ENCODE results near the gene MGAT5.
"Not testable (repeated sequence)": the region's sequence is repeated elsewhere in the genome, so short reads cannot be mapped to it uniquely, and the experiment has no call there.

MGAT5 gene

DNA sequence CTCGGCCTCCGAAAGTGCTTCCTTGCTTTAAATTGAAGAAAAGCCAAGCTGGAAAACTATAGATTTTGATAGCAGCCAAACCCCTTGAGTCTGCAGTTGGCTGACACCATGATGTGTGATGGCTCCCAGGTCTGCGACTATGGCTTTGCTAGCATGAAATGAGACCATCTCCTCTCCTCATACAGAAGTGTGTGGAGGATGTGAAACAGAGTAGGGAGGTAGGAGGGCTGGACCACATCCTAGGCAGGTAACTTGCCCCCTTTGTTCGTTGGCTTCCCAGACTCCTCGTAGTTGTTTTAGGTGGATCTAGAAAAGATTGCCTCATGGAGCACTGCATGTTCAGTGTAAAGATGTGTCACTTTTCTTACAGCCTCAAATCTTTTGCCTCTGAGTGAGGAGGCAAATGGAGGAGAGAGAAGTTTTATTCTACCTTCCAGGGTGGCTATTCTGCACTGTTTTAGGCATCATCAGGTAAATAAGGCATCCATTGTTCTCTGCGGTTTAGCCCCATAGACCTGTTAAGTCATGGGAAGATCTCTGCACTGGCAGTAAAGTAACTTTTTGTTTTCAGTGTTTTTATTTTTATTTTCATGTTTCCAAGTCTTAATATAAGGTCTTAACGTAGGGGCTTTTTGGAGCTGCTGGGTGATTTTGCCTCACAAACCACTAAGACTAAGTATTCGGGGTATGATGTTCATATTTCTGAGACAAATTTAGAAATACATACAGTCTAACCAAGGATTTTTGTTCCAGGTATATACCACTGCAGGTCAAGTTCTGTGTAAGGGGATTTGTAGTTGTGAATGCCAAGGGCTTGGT lies 40.1 kb downstream of the MGAT5 start:
- no peak overlapping the region for H3K4me3 Mint-ChIP-seq
- peaks cover 3 to 6% of the 10 kb centered on the region in 2 donors for H3K4me1 Mint-ChIP-seq (ENCODE audit: low read depth in 2 of 2)
- ATAC-seq (replicated peaks), result no peak
- H3K36me3 Mint-ChIP-seq (ENCODE audit: insufficient read depth), result no peaks in the 10 kb centered on the region
- no peak for DNase-seq
- no peaks in the 10 kb centered on the region for H3K27me3 Mint-ChIP-seq
- no peak overlapping the region for H3K27ac Mint-ChIP-seq
- H3K9me3 Mint-ChIP-seq, result no peaks in the 10 kb centered on the region

DNA sequence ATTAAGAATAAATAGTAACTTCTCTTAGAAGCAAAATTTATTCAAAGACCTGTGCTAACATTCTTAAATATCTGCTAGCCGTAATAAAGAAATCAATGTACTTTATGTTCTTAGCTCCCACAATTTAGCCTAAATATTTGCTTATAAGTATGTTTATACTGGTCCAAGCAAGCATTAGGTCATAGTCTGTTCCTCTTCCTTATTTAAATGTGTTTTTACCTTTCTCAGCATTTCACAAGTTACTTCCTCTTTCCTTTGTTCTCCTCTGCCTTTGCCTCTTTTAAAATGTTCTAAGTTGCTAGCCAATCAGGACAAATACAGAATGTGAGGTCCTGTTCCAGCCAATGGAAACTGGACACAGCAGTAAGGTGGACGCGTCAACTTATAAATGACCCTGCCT lies 40.7 kb downstream of the MGAT5 start:
- not testable (repeated sequence) for H3K27me3 Mint-ChIP-seq; DNase-seq; H3K36me3 Mint-ChIP-seq (ENCODE audit: insufficient read depth); ATAC-seq (replicated peaks); H3K27ac Mint-ChIP-seq; H3K4me3 Mint-ChIP-seq; H3K9me3 Mint-ChIP-seq; H3K4me1 Mint-ChIP-seq (ENCODE audit: low read depth in 2 of 2)

GRCh38 chr2:134295441-134295840 lies 41.6 kb downstream of the MGAT5 start:
- Mint-ChIP-seq H3K27me3 (no peaks in the 10 kb centered on the region), H3K27ac (no peak overlapping the region), H3K4me1 (ENCODE audit: low read depth in 2 of 2) (peaks cover 5 to 6% of the 10 kb centered on the region in 2 donors), H3K4me3 (no peak overlapping the region), H3K9me3 (no peaks in the 10 kb centered on the region), H3K36me3 (ENCODE audit: insufficient read depth) (no peaks in the 10 kb centered on the region)
- DNase-seq, result no peak
- no peak for ATAC-seq (replicated peaks)

GRCh38 chr2:134296301-134296700 lies 42.4 kb downstream of the MGAT5 start:
- no peaks in the 10 kb centered on the region for H3K27me3 Mint-ChIP-seq
- no peak overlapping the region for H3K4me3 Mint-ChIP-seq
- H3K27ac Mint-ChIP-seq, result no peak overlapping the region
- H3K4me1 Mint-ChIP-seq (ENCODE audit: low read depth in 2 of 2), result peaks cover 7 to 8% of the 10 kb centered on the region in 2 donors
- ATAC-seq (replicated peaks) (no peak), DNase-seq (no peak)
- H3K36me3 Mint-ChIP-seq (ENCODE audit: insufficient read depth), result no peaks in the 10 kb centered on the region
- no peaks in the 10 kb centered on the region for H3K9me3 Mint-ChIP-seq

DNA sequence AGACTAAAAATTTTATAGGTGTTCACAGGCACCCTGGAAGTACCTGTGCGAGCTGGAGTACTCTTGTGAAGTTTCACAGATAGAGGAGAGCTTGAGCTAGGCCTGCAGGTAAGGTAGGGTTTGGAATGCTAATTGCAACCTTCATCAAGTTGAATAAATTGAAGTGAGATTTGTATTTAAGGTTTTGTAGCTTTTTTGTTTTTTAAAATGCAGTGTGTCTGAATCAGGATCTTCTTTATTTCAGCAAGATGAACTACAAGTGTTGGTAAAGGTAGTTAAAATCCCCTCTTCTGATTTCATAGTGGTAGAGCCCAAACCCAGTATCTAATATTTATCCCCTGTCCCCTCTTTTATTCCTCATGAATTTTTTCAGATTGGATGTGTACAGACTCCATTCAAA lies 45.5 kb downstream of the MGAT5 start:
- no peaks in the 10 kb centered on the region for H3K27me3 Mint-ChIP-seq
- no peaks in the 10 kb centered on the region for H3K9me3 Mint-ChIP-seq
- ATAC-seq (replicated peaks) (no peak), DNase-seq (no peak)
- no peak overlapping the region for H3K4me3 Mint-ChIP-seq
- no peak overlapping the region for H3K27ac Mint-ChIP-seq
- no peaks in the 10 kb centered on the region for H3K36me3 Mint-ChIP-seq (ENCODE audit: insufficient read depth)
- H3K4me1 Mint-ChIP-seq (ENCODE audit: low read depth in 2 of 2), result peaks cover 18 to 22% of the 10 kb centered on the region in 2 donors

DNA sequence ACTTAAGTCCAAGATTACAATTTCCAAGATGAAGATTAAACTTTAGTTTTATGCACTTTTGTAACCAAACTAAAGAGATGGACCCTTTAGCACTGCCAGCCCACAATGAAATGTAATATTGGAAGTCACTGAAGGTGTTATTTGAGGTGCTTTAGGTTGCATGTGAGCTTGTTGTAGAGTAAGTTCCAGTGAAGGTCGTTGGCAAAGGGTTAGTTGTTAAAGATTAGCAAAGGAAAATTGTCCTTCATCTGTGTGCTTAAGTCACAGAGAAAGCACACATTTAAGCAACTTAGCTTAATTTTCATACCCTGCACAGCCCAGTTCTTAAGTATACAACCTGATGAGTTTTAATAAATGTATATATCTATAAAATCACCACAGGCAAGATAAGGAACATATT lies 46.7 kb downstream of the MGAT5 start:
- Mint-ChIP-seq H3K4me3 (no peak overlapping the region), H3K9me3 (no peaks in the 10 kb centered on the region)

DNA sequence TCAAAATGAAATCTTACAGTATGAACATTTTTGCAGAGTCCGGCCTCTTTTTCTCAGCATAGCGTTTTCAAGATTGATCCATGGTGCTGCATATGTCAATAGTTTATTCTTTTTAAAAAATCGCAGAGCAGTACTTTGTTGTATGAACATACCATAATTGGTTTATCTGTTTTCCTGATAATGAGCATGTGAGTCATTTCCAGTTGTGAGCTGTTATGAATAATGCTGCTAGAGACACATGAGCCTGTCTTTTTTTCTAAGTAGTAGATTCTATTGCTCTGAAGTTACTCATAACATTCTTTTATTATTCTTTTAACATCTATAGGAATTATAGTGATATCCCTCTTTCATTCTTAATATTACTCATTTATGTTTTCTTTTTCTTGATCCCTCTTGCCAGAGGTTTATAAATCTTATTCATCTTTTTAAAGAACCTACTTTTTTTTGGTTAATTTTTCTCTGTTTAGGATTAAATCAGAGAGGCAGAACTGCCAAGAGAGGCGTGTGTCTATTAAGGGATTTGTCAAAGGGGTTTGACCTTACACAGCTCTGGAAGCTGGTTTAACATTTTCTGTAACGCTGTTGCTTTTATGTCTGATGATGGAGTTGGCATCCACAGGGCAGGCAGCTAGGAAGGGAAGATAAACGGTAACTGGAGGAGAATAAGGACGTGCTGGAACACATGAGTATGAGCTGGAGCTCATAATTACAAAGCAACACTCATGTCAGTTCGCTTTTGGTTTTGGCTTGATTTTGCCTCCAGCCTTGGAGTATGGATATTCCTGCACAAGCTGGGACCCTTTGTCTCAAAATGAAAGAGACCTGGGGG lies 47.4 kb downstream of the MGAT5 start:
- H3K27ac Mint-ChIP-seq, result peak overlapping the region in 1 of 2 donors; percentile 18
- H3K36me3 Mint-ChIP-seq (ENCODE audit: insufficient read depth), result no peaks in the 10 kb centered on the region
- no peaks in the 10 kb centered on the region for H3K27me3 Mint-ChIP-seq
- ATAC-seq (replicated peaks) (no peak), DNase-seq (no peak)
- H3K9me3 Mint-ChIP-seq, result no peaks in the 10 kb centered on the region
- peaks cover 26 to 30% of the 10 kb centered on the region in 2 donors for H3K4me1 Mint-ChIP-seq (ENCODE audit: low read depth in 2 of 2)
- H3K4me3 Mint-ChIP-seq, result no peak overlapping the region

More for the DNA sequence above, 46.7 kb downstream of the MGAT5 start:
- ATAC-seq (replicated peaks) (no peak), DNase-seq (no peak)
- Mint-ChIP-seq H3K36me3 (ENCODE audit: insufficient read depth) (no peaks in the 10 kb centered on the region), H3K27me3 (no peaks in the 10 kb centered on the region), H3K4me1 (ENCODE audit: low read depth in 2 of 2) (peaks cover 27 to 28% of the 10 kb centered on the region in 2 donors), H3K27ac (peak overlapping the region in 1 of 2 donors; percentile 18)

GRCh38 chr2:134301928-134302260 lies 48.0 kb downstream of the MGAT5 start:
- DNase-seq (no peak), ATAC-seq (replicated peaks) (no peak)
- Mint-ChIP-seq H3K36me3 (ENCODE audit: insufficient read depth) (no peaks in the 10 kb centered on the region), H3K9me3 (no peaks in the 10 kb centered on the region), H3K27me3 (no peaks in the 10 kb centered on the region), H3K27ac (no peak overlapping the region), H3K4me3 (no peak overlapping the region), H3K4me1 (ENCODE audit: low read depth in 2 of 2) (peaks cover 20 to 31% of the 10 kb centered on the region in 2 donors)

DNA sequence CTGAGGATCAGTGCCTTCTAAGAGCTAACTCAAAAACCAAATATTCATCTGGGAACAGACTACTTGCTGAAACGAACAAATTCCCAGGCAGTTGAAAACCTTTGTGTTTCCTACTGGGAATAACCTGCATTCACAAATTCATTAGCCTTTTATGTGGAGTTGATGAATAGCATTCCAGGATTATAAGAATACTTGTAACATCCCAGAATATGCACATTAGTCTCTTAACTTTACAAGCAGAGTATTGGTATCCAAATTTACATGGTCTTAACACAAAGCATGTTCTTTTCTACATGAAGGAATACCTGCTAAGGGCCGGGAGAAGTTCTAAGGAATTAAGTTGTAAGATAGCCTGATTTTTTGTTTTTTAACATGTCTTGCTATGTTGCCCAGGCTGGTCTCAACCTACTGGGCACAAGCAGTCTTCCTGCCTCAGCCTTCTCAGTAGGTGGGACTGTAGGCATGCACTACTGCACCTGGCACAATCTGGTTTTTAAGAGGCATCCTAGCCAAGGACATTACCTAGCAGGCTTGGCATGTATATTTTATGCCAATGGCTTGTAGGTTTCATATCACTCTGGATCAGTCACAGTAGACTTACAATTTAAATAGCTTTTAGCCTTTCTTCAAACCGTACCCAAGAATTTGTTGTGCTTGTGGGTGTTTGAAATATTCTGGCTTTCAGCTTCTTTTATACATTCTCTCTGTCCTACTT lies 50.7 kb downstream of the MGAT5 start:
- Mint-ChIP-seq H3K4me1 (ENCODE audit: low read depth in 2 of 2) (peaks cover 24 to 43% of the 10 kb centered on the region in 2 donors), H3K27me3 (no peaks in the 10 kb centered on the region), H3K36me3 (ENCODE audit: insufficient read depth) (no peaks in the 10 kb centered on the region), H3K9me3 (peaks cover 0 to 2% of the 10 kb centered on the region in 2 donors), H3K27ac (peak overlapping the region in 1 of 2 donors; percentile 38), H3K4me3 (no peak overlapping the region)
- DNase-seq (no peak), ATAC-seq (replicated peaks) (peak; percentile 39)

DNA sequence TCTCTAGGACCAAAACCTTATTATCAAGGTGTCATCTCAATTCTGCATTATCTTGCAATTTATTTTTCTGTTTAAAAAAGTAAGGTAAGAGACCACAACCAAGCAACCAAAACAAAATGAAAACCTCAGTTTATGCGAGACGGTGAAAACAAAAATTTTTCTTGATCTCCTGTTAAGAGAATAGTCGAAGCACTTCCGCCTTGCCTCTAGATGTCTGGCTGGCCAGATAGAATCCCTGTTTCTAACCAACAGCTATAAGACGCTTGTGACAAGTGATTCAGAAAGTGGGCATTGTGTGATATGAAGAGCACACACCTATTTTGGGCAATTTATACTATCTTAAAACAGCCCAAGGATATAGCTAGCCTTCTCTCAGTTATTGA lies 51.2 kb downstream of the MGAT5 start:
- no peaks in the 10 kb centered on the region for H3K27me3 Mint-ChIP-seq
- DNase-seq (no peak), ATAC-seq (replicated peaks) (peak; percentile 62)
- peak overlapping the region in 1 of 2 donors; percentile 21 for H3K4me3 Mint-ChIP-seq
- peaks cover 0 to 2% of the 10 kb centered on the region in 2 donors for H3K9me3 Mint-ChIP-seq
- no peaks in the 10 kb centered on the region for H3K36me3 Mint-ChIP-seq (ENCODE audit: insufficient read depth)
- H3K4me1 Mint-ChIP-seq (ENCODE audit: low read depth in 2 of 2), result peaks cover 30 to 44% of the 10 kb centered on the region in 2 donors
- H3K27ac Mint-ChIP-seq, result peak overlapping the region in 1 of 2 donors; percentile 38

DNA sequence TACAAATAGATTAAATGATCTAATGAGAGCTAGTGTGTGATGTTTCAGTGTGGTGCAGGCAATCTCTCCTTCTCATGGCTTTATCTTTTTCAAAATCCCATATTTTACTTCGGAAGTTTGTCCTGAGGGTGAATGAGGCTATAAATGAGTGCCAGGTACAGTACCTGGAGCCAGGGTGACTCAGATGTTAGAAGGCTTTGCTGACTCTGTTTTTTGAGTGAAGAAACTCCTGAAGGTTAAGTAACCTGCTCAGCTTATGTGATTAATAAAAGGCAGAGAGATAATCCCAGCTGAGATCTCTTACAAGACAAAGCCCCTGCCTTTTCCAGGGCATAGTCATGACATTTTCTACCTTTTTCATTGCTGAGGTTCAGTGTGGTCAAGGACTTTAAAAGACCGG lies 52.6 kb downstream of the MGAT5 start:
- H3K4me1 Mint-ChIP-seq (ENCODE audit: low read depth in 2 of 2), result peaks cover 32 to 44% of the 10 kb centered on the region in 2 donors
- no peak overlapping the region for H3K27ac Mint-ChIP-seq
- H3K36me3 Mint-ChIP-seq (ENCODE audit: insufficient read depth), result no peaks in the 10 kb centered on the region
- peaks cover 0 to 2% of the 10 kb centered on the region in 2 donors for H3K9me3 Mint-ChIP-seq
- ATAC-seq (replicated peaks) (no peak), DNase-seq (no peak)
- no peak overlapping the region for H3K4me3 Mint-ChIP-seq
- H3K27me3 Mint-ChIP-seq, result no peaks in the 10 kb centered on the region

GRCh38 chr2:134307334-134307733 lies 53.5 kb downstream of the MGAT5 start:
- H3K9me3 Mint-ChIP-seq, result peaks cover 0 to 2% of the 10 kb centered on the region in 2 donors
- no peaks in the 10 kb centered on the region for H3K27me3 Mint-ChIP-seq
- no peaks in the 10 kb centered on the region for H3K36me3 Mint-ChIP-seq (ENCODE audit: insufficient read depth)
- peaks cover 38 to 48% of the 10 kb centered on the region in 2 donors for H3K4me1 Mint-ChIP-seq (ENCODE audit: low read depth in 2 of 2)
- ATAC-seq (replicated peaks), result no peak
- peak overlapping the region in 1 of 2 donors; percentile 45 for H3K27ac Mint-ChIP-seq
- no peak for DNase-seq
- H3K4me3 Mint-ChIP-seq, result no peak overlapping the region

All from effector memory CD8-positive, alpha-beta T cell (primary cell).